Stimulated activated CD4-positive, alpha-beta T cell treated with anti-CD3 and anti-CD28 coated beads, Interleukin-4, amount 100 ng/mL, for 1 hour (primary cell): ENCODE measurements around the gene THSD4.

Experiments
- DNase-seq: peaks from one replicate; pipeline ENCODE4 v3.0.0-alpha.2; 2020

The THSD4 gene

DNA sequence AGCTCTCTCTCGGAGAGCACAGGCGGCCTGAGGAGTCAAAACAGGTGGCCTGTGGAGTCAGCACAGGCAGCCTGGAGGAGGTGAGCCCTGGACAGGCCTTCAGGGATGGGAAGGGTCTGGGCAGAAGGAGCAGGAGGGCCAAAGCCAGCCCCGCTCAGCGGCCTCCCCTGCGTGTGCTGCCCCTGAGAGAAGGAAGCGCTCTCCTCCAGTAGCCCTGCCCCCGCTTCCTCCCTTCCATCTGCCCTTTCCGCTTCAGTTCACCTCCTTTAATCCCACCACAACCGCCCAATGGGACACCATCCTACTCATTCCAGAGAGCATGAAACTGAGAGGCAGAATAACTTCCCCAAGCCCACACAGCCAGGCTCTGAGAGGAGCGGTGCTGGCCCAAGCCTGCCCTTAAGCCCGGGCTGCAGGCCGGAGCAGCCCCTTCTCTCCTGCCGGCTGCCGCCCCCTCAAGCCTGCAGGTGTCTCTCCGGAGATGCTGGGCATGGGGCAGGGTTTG is 691.9 kb downstream of the THSD4 start:
- DNase-seq, result no peak

DNA sequence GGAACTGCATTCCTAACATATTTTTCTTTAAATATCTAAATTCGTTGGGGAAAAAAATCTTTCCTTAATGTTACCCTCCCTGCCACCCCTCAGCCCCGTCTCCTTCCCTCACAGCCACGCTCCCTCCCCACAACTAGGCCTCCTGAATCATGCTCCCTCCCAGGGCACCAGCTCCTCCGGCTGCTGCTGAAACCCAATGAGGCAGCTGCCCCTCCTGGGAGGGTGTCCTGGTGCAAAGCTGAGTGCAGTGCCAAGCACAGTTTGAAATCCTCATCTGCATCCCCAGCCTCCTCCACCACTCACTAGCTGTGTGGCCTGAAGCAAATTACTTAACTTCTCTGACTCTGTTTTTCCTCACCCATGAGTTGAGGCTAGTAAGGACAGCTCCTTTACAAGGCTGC is 692.4 kb downstream of the THSD4 start:
- DNase-seq, result no peak

DNA sequence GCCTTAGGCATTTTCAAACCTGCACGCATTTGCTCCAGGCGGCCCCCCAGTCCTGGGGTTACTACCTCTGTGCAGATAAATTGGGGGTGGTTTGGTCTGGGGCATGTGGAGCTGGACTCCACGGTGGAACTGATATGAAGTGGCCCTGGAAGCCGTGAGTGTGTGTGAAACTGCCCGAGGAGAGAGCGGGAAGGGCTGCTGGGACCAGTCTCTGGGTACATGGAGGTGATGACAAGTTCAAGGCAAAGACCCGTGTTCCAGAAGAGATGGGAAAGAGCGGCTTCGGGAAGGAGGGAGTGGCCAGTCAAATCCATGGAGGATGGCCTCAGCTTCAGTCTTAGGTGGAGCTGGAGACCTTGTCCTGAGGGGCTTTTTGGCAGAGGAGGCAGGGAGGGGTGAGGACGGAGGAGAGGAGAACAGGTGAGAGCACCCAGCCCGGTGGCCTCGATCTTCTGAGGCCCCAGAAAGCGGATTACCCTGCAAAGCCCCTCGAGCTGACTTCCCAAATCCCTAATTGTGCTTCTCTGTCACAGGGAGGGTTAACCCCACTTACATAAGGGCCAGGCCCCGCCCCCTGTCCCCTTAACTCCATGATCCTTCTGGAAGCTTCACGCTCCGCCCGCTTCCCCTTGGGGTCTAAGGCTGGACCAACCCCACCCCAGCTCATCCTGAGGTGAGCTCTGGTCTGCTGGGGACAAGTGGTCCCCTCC is 693.2 kb downstream of the THSD4 start:
- no peak for DNase-seq

- DNase-seq, result no peak
These were observed 694.1 kb downstream of the THSD4 start for GRCh38 chr15:71809346-71809745.

GRCh38 chr15:71810256-71811035 is 695.2 kb downstream of the THSD4 start, which contains the start of gene NR2E3:
Gene NR2E3 (plus strand): TSS chr15:71810554. CDS start chr15:71810744, 190 bp downstream.
- no peak for DNase-seq

- DNase-seq, result no peak
These were observed 695.9 kb downstream of the THSD4 start for GRCh38 chr15:71811036-71811736.

DNA sequence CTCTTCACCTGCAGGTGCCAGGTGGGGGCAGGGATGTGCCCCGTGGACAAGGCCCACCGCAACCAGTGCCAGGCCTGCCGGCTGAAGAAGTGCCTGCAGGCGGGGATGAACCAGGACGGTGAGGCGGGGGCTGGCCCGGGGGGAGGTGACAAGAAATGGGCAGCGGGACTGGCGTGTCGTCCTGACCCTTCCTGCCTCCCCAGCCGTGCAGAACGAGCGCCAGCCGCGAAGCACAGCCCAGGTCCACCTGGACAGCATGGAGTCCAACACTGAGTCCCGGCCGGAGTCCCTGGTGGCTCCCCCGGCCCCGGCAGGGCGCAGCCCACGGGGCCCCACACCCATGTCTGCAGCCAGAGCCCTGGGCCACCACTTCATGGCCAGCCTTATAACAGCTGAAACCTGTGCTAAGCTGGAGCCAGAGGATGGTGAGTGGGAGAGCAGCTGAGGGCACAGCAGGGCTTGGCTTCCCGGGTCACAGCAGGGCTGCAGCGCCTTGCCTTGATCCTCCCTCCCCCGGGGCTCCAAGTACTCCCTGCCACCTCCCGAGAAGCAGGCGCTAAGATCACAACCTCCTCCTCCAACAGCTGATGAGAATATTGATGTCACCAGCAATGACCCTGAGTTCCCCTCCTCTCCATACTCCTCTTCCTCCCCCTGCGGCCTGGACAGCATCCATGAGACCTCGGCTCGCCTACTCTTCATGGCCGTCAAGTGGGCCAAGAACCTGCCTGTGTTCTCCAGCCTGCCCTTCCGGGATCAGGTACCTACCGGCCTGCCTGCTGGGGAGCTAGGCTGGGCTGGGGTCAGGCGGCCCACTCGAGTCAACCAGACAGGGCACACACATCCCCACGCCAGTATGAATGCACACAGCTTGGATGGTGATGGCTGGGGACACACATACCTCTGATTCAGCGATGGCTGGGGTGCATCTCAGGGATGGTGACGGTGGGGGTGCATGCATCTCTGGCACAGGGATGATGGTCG is 696.8 kb downstream of the THSD4 start:
- DNase-seq, result no peak

DNA sequence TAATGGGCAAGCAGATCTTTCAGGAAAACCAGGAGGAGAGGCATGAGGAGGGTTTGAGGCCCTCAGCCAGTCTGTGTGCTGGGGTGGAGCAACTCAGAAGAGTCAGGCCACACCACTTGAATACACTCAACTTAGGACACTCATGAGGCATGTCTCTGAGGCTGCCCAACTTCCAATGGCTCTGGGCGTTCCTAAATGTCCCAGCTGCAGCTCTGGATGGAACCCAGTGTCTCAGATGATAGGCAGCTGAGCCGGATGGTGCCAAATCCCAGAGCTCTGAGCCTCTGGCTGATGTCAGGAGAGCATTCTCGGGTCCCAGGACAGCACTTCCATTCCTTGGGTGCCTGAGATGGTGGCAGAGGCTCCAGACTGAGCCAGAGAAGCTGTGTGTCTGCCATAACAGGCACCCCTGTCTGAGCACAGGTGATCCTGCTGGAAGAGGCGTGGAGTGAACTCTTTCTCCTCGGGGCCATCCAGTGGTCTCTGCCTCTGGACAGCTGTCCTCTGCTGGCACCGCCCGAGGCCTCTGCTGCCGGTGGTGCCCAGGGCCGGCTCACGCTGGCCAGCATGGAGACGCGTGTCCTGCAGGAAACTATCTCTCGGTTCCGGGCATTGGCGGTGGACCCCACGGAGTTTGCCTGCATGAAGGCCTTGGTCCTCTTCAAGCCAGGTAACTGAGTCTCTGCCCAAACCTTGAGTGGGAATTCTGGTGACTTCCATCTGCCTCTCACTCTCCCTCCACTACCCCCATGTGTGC is 697.9 kb downstream of the THSD4 start:
- no peak for DNase-seq

DNA sequence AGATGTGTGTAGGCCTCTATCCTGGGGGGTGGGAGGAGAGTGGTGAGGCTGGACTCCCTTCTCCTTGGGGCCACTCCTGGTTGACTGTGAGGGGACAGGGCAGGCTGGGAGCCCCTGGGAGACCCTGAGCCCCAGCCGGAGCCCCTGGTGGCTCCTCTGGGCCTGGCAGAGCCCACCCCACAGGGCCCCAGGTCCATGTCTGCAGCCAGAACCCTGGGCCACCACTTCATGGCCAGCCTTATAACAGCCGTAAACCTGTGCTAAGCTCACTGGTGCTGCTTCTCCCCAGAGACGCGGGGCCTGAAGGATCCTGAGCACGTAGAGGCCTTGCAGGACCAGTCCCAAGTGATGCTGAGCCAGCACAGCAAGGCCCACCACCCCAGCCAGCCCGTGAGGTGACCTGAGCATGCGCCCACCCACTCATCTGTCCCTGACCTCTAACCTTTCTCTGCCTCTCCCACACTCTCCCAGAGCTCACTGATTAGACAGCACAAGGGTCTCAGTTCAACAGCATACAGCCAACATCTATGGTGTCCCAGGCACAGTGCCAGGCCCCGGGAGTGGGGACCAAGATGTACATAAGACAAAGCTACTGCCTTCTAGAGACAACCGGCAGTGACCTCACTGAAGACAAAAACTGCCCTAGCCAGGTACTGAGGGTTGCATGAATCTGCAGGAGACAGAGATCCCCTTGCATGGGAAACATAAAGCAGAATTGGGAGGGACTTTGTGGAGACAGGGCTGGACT is 698.6 kb downstream of the THSD4 start:
- DNase-seq, result no peak

GRCh38 chr15:71815301-71815700 is 700.0 kb downstream of the THSD4 start:
- DNase-seq, result no peak

DNA sequence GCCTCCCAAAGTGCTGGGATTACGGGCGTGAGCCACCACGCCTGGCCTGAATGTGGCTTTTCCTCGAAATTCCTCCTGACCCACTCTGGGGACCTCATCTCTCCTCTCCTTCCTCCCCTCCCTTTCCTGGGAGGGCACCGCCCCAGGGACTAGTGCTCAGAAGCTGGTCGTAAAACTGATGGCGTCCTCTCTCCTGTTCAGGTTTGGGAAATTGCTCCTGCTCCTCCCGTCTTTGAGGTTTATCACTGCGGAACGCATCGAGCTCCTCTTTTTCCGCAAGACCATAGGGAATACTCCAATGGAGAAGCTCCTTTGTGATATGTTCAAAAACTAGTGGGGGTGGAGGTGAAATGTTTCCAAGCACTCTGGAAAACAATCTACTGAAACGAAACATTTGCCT is 702.1 kb downstream of the THSD4 start:
- no peak for DNase-seq

DNA sequence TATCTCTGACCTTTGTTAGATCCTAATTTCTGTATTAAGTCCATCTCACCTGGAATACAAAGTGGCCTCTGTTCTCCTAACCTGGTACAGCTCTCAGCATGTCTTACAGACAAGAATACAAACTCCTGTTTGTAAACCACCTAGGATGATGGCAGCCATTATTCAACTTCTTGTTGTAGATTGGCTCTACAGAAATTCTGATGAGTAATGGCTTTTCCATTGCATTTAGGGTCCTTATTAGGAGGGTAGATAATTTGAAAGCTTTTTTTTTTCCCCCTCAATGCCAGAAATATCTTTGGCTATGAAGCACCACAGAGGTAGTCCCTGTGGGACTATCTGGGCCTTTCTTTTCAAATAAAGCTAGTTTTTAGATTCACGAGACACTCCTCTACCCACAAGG is 704.9 kb downstream of the THSD4 start:
- DNase-seq, result no peak

DNA sequence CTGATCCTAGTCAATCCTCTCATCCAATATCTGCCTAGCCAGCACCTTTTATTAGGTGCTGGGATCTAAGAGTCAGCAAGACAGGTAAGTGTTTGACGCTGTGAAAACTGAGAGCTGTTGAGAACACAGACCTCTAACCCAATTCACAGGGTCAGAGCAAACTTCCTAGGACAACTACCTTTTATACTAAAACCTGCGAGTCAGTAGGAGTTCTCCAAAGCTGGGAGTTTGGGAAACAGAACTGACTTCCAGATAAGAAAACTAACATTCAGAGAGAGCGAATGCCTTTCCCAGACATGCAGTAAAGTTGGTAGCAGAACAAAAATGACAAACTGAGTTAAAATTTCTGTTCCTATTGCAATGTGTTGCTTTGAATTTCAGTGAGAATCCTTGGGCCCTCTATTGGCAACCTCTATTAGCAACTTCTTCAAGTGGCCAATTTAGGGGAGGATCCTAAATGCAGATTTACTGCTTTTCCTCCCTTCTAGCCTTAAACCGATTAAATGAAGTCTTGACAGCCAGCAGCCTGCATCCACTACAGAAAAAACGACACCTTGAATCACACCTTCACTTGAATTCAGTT is 706.4 kb downstream of the THSD4 start:
- no peak for DNase-seq

DNA sequence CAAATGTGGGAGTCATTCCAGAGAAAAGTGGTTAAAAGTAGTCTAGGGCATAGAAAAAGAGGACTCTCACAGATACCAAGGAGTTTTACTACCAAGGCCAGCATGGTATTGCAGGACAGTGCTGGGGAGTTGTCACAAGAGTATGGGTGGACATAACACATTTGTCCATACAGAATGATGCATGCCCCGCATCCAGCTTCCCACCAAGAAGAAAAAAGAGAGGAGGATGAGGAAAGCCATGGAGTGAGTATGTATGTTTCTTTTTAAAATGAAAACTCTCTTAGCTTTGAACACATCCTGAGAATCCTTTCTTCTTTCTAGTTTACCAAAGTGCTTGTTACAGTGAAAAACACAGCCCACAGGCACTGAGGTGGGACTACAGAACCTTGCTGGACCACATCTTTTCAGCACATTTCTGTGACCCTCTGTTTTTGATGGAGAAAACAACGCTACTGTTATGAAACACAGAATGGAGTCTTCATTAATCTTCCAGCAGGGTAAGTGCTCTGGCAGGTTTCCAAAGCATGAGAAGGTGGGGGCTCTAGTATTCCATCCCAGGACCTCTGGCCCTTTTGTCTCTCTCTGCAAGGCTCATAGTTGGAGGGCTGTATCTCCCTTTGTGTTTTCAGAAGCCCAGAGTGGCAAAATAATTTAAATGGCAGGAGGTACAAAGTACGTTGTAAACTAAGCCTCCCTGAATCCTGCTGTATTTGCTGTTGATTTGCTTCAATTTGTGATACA is 707.8 kb downstream of the THSD4 start:
- no peak for DNase-seq

DNA sequence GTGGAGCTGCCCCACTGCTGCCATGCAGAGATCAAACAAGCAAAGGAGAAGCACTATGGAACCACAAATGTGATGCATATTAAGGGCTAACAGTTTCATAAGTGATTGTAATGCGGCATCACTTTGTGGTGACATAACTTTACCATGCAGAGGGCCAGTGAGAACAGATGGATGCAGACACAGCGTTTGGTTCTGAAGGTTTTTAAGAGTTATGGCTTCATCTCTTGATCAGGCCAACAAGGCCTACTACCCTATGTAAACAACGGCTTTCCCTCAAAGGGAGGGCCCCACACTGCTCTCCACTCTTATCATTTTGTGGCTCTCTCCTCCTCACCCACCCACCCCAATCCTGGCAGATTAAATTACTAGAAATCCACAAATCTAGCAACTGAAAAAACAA is 708.5 kb downstream of the THSD4 start:
- no peak for DNase-seq

DNA sequence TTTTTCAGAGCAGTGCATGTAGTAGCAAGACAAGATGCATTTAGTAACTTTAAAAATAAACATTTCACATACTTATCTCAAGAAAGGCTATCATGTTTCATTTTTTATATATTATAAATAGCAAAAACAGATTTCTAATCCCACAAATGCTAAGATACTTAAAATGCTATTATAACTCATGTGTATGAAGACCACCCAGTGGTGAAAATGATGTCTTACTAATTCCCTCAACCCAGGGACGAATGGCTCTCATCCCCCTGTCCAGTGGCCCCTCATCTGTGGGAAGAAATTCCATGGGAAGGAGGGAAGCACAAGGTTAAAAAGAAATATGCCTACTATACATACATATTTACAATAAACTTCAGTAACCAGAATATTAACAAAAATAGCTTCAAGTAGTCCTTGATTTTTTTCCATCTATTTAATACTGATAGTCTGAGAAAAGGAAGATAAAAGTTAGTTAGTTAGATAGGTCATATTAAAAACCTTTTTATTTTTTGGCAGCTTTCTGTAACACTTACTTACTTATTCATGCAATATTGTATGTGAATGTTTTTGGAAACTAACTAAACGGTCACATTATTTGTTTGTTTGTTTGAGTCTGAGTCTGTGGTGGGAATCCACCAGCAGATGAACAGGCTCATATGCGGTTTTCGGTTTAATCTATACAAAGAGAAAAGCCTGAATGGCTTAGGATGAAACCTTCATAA is 709.9 kb downstream of the THSD4 start:
- DNase-seq, result no peak

- DNase-seq, result no peak
These were observed 710.9 kb downstream of the THSD4 start for GRCh38 chr15:71826196-71826595.

DNA sequence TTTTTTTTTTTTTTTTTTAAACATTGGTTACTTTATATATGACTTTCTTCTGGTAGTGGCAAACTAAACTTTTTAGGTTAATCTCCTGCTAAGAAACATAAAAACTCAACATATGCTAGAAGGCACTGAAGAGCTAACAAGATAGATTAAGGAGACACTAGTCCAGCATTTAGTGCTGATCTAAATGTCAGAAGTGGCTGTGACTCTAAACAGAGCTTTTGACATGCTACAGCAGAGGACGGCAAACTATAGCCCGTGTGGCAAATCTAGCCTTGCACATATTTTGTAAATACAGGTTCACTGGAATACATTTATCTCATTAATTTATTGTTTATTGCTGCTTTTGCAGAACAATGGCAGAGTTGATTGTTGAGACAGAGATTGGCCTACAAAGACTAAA is 715.7 kb downstream of the THSD4 start:
- DNase-seq, result no peak
